ENCODE measurements around the gene SPATA33. TPM values are rescaled to one million over a fixed set of nuclear protein-coding genes. Genes with fewer than 3 reads are reported as not detected.
"Not testable (repeated sequence)": the region's sequence is repeated elsewhere in the genome, so short reads cannot be mapped to it uniquely, and the experiment has no call there.

Gene SPATA33
- total RNA-seq, 4 donors from 2014 or later = 6.0 to 8.9 (median 7.5) TPM

GRCh38 chr16:89670496-89671431 lies 13.1 kb downstream of the SPATA33 start:
- H3K27me3 ChIP-seq = no peaks in the 10 kb centered on the region
- no peaks in the 10 kb centered on the region for H3K36me3 ChIP-seq
- H3K9me3 ChIP-seq = no peaks in the 10 kb centered on the region
- TF ChIP-seq POLR2A (IDR thresholded peaks at IDR 0.05) = no peak
- no peak for TF ChIP-seq CTCF (IDR thresholded peaks at IDR 0.05)
- peaks cover 4 to 7% of the 10 kb centered on the region in 2 donors for H3K4me1 ChIP-seq
- H3K4me3 ChIP-seq (replicated peaks in 1 of 3) = no peak overlapping the region
- WGBS, 2 donors = 81 to 88% methylated on average over 9 to 10 of the region's 10 CpGs
- no peak overlapping the region for H3K27ac ChIP-seq
- intact Hi-C loops (cut with DNase I) = no loop called here
- no peak for DNase-seq

GRCh38 chr16:89671565-89671964 lies 13.9 kb downstream of the SPATA33 start:
- H3K4me3 ChIP-seq (replicated peaks in 1 of 3); H3K9me3 ChIP-seq; intact Hi-C loops (cut with DNase I); H3K27ac ChIP-seq; DNase-seq; H3K27me3 ChIP-seq; H3K4me1 ChIP-seq; H3K36me3 ChIP-seq: not testable (repeated sequence)
- 93 to 100% methylated on average over 4 of the region's 4 CpGs for WGBS, 2 donors

- H3K9me3 ChIP-seq = no peaks in the 10 kb centered on the region
- no peak for DNase-seq
- peak overlapping the region in 1 of 3 donors; percentile 28 for H3K27ac ChIP-seq
- no peaks in the 10 kb centered on the region for H3K36me3 ChIP-seq
- H3K4me3 ChIP-seq (replicated peaks in 1 of 3) = no peak overlapping the region
- 82 to 92% methylated on average over 16 of the region's 16 CpGs for WGBS, 2 donors
- peaks cover 4 to 7% of the 10 kb centered on the region in 2 donors for H3K4me1 ChIP-seq
- TF ChIP-seq POLR2A (IDR thresholded peaks at IDR 0.05) (no peak), CTCF (IDR thresholded peaks at IDR 0.05) (no peak)
- no peaks in the 10 kb centered on the region for H3K27me3 ChIP-seq
- intact Hi-C loops (cut with DNase I) = no loop called here
These were observed 14.7 kb downstream of the SPATA33 start for GRCh38 chr16:89672177-89672941.

- Histone ChIP-seq H3K9me3 (no peaks in the 10 kb centered on the region), H3K27me3 (no peaks in the 10 kb centered on the region), H3K27ac (no peak overlapping the region), H3K4me1 (no peaks in the 10 kb centered on the region), H3K36me3 (no peaks in the 10 kb centered on the region), H3K4me3 (replicated peaks in 1 of 3) (no peak overlapping the region)
- 93 to 96% methylated on average over 2 of the region's 2 CpGs for WGBS, 2 donors
- no peak for DNase-seq
- intact Hi-C loops (cut with DNase I) = no loop called here
- no peak for TF ChIP-seq POLR2A (IDR thresholded peaks at IDR 0.05)
- TF ChIP-seq CTCF (IDR thresholded peaks at IDR 0.05) = no peak
These were observed 20.6 kb downstream of the SPATA33 start for GRCh38 chr16:89678258-89678657.

- intact Hi-C loops (cut with DNase I) = no loop called here
- DNase-seq = no peak
- no peaks in the 10 kb centered on the region for H3K9me3 ChIP-seq
- peaks cover 0 to 5% of the 10 kb centered on the region in 2 donors for H3K36me3 ChIP-seq
- no peaks in the 10 kb centered on the region for H3K27me3 ChIP-seq
- no peak overlapping the region for H3K27ac ChIP-seq
- peaks cover 8 to 11% of the 10 kb centered on the region in 2 donors for H3K4me1 ChIP-seq
- H3K4me3 ChIP-seq (replicated peaks in 1 of 3) = peak overlapping the region in 1 of 3 donors; percentile 59
- no peak for TF ChIP-seq POLR2A (IDR thresholded peaks at IDR 0.05)
- TF ChIP-seq CTCF (IDR thresholded peaks at IDR 0.05) = no peak
- 71 to 86% methylated on average over 1 of the region's 1 CpG for WGBS, 2 donors
These were observed 28.3 kb downstream of the SPATA33 start for GRCh38 chr16:89685916-89686315.
